Measurements from ENCODE around the gene CADM1. TPM values are rescaled to one million over a fixed set of nuclear protein-coding genes. Genes with fewer than 3 reads are reported as not detected.

Gene CADM1
- total and polyA plus RNA-seq, 10 of the 15 experiments (the other 5 are each of a cell fraction or from before 2014, with no cell fraction given): 0.03 to 0.48 (median 0.15) TPM; not detected in 3

DNA sequence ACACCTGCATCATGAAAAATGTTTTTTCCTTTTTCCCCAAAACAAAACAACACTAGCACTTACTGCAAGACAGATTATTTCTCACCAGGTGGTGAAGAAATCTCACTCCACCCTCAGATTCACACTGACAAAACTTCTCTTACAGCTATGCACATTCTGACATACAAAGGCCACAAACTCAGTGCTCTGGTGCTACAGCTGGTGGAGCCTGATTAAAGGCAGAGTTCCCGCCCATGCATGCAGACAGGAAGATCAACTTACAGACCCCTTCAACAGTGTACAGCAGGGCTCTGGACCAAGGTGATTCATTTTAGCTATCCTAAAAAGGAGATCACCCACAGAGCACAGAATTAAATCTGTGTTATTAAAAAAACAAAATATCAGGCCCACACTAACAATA is 112.6 kb downstream of the CADM1 start:
- RAD21 ChIA-PET (ENCODE audit: unreplicated experiment): no interaction called here
- BruUV-seq (replicated peaks): no TSS peak
- CTCF ChIA-PET: no interaction called here
- in situ Hi-C loops (cut with MboI) (no loop called here), intact Hi-C loops (cut with micrococcal nuclease; ENCODE audit: unreplicated experiment) (no loop called here)
- H2AFZ ChIP-seq (ENCODE audit: control insufficient read depth, low read depth, low read length): no peak overlapping the region
- H3K27ac ChIP-seq (ENCODE audit: control insufficient read depth, insufficient read depth): no peak overlapping the region
- no peak overlapping the region for H3K9ac ChIP-seq (ENCODE audit: control insufficient read depth, insufficient read depth, low read length)
- ATAC-seq (no peak), FAIRE-seq (no peak), DNase-seq (ENCODE audit: low read depth, low spot score) (no peak)
- H3K4me1 ChIP-seq (ENCODE audit: control insufficient read depth, insufficient read depth, low read length): no peaks in the 10 kb centered on the region
- WGBS (ENCODE audit: insufficient coverage, insufficient replicate concordance, low lambda C conversion rate, missing lambda C conversion rate): 36% methylated on average over 1 of the region's 1 CpG
- H3K79me2 ChIP-seq (ENCODE audit: control insufficient read depth, insufficient read depth, low read length): no peaks in the 10 kb centered on the region
- TF ChIP-seq CEBPZ (IDR thresholded peaks at IDR 0.05; ENCODE audit: low read depth, low read length) (no peak), E2F8 (IDR thresholded peaks at IDR 0.05; ENCODE audit: low read depth, partially characterized antibody) (no peak), CEBPB (IDR thresholded peaks at IDR 0.05; ENCODE audit: borderline replicate concordance in 1 of 2, low read depth in 2 of 2, low read length in 2 of 2) (no peak), NR2C1 (IDR thresholded peaks at IDR 0.05) (no peak), CHD4 (IDR thresholded peaks at IDR 0.05) (no peak), RB1 (IDR thresholded peaks at IDR 0.05; ENCODE audit: borderline replicate concordance) (no peak), POLR2A (IDR thresholded peaks at IDR 0.05; ENCODE audit: low read depth, low read length) (no peak), TARDBP (IDR thresholded peaks at IDR 0.05; ENCODE audit: borderline replicate concordance) (no peak), SMC3 (IDR thresholded peaks at IDR 0.05; ENCODE audit: borderline replicate concordance, low read length) (no peak), ZNF217 (IDR thresholded peaks at IDR 0.05) (no peak), MLLT1 (IDR thresholded peaks at IDR 0.05) (no peak)
- TF ChIP-seq, protein P1, sequence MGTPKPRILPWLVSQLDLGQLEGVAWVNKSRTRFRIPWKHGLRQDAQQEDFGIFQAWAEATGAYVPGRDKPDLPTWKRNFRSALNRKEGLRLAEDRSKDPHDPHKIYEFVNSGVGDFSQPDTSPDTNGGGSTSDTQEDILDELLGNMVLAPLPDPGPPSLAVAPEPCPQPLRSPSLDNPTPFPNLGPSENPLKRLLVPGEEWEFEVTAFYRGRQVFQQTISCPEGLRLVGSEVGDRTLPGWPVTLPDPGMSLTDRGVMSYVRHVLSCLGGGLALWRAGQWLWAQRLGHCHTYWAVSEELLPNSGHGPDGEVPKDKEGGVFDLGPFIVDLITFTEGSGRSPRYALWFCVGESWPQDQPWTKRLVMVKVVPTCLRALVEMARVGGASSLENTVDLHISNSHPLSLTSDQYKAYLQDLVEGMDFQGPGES (IDR thresholded peaks at IDR 0.05): no peak
- TF ChIP-seq, protein P2, sequence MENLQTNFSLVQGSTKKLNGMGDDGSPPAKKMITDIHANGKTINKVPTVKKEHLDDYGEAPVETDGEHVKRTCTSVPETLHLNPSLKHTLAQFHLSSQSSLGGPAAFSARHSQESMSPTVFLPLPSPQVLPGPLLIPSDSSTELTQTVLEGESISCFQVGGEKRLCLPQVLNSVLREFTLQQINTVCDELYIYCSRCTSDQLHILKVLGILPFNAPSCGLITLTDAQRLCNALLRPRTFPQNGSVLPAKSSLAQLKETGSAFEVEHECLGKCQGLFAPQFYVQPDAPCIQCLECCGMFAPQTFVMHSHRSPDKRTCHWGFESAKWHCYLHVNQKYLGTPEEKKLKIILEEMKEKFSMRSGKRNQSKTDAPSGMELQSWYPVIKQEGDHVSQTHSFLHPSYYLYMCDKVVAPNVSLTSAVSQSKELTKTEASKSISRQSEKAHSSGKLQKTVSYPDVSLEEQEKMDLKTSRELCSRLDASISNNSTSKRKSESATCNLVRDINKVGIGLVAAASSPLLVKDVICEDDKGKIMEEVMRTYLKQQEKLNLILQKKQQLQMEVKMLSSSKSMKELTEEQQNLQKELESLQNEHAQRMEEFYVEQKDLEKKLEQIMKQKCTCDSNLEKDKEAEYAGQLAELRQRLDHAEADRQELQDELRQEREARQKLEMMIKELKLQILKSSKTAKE (IDR thresholded peaks at IDR 0.05; ENCODE audit: low read depth, poor library complexity, severe bottlenecking): no peak
- POLR2A ChIA-PET: no interaction called here
- no peak overlapping the region for H3K4me3 ChIP-seq
- no peaks in the 10 kb centered on the region for H3K9me3 ChIP-seq (replicated peaks; ENCODE audit: control insufficient read depth, insufficient read depth, low read length)
- H3K36me3 ChIP-seq (ENCODE audit: control insufficient read depth in 2 of 2, insufficient read depth in 2 of 2, low read length in 1 of 2): no peaks in the 10 kb centered on the region
- H3K27me3 ChIP-seq (replicated peaks in 1 of 2; ENCODE audit: control insufficient read depth in 2 of 2, insufficient read depth in 2 of 2, low read length in 1 of 2): peaks cover 0 to 6% of the 10 kb centered on the region in 2 experiments; a peak in 1 of 4 replicates
- H4K20me1 ChIP-seq (ENCODE audit: control insufficient read depth, insufficient read depth): no peaks in the 10 kb centered on the region
- no peak overlapping the region for H3K4me2 ChIP-seq (ENCODE audit: control insufficient read depth, insufficient read depth)
- SMC1A ChIA-PET (ENCODE audit: uncharacterized antibody, unreplicated experiment): no interaction called here
